Transverse colon (tissue), 4 donors: ENCODE results near the gene RAPGEF3. TPM values are rescaled to one million over a fixed set of nuclear protein-coding genes. Genes with fewer than 3 reads are reported as not detected.

ENCODE experiments used
- DNase-seq: peaks from one replicate; pipeline ENCODE4 v3.0.0-alpha.2; 2019
- H3K27ac ChIP-seq, 4 donors: fragments of 200-600 bp; sonication (generic); 2 replicates each; pipeline ENCODE4 v1.5.1; 2016 to 2018; ENCODE audit warnings: inconsistent platforms in 4 of 4
- H3K27me3 ChIP-seq: fragments of 200-600 bp; sonication (generic); 2 replicates; pipeline ENCODE4 v1.5.1; 2017; ENCODE audit warnings: inconsistent platforms
- H3K36me3 ChIP-seq, 4 donors: fragments of 200-600 bp; sonication (generic); 2 replicates each; pipeline ENCODE4 v1.5.1; 2017 to 2019; ENCODE audit warnings: inconsistent platforms in 4 of 4
- H3K4me1 ChIP-seq, 4 donors: fragments of 200-600 bp; sonication (generic); 2 replicates each; pipeline ENCODE4 v1.5.1; 2017 to 2020; ENCODE audit warnings: inconsistent platforms in 4 of 4
- H3K4me3 ChIP-seq, 4 donors: fragments of 200-600 bp; sonication (generic); 1 replicate in 1 of 4; 2 replicates in 3 of 4; pipeline versions ENCODE4 v1.5.1 to v1.6.1; 2017 to 2019; ENCODE audit warnings: inconsistent platforms in 4 of 4
- H3K9me3 ChIP-seq, 2 donors: fragments of 200-600 bp; sonication (generic); 2 replicates each; pipeline ENCODE4 v1.5.1; 2017 to 2019; ENCODE audit warnings: inconsistent platforms in 2 of 2
- CTCF ChIP-seq, 5 experiments: fragments of 200-600 bp in 3 of 5; fragments of 450-650 bp in 2 of 5; sonication (generic) in 3 of 5; IDR thresholded peaks; 1 replicate in 2 of 5; 2 replicates in 3 of 5; pipeline ENCODE4 v1.5.1; 2016 to 2017; ENCODE audit warnings: antibody characterized with exemption in 5 of 5, inconsistent platforms in 3 of 5, mild to moderate bottlenecking in 2 of 5, moderate library complexity in 1 of 5
- EP300 ChIP-seq: sonication (generic); formaldehyde crosslinking; IDR thresholded peaks from one replicate; pipeline ENCODE4 v1.6.1; 2017; ENCODE audit warnings: antibody characterized with exemption, low read depth
- POLR2A ChIP-seq: fragments of 450-650 bp; IDR thresholded peaks from one replicate; pipeline ENCODE4 v1.6.1; 2016; ENCODE audit warnings: antibody characterized with exemption, mild to moderate bottlenecking, moderate library complexity
- POLR2AphosphoS5 ChIP-seq, 3 donors: sonication (generic); formaldehyde crosslinking; IDR thresholded peaks; one replicate each; pipeline ENCODE4 v1.6.1; 2016; ENCODE audit warnings: antibody characterized with exemption in 3 of 3
- WGBS, 2 donors: methylation state at CpG; one replicate each; pipeline ENCODE4 v1.1.5; 2018; ENCODE audit warnings: low coverage in 1 of 2; 5-methylcytosine and 5-hydroxymethylcytosine counted together
- in situ Hi-C, 4 donors: fragments of 200-750 bp; cut with MboI; loops; one replicate each; pipeline versions ENCODE4 v1.15.0 to v1.15.1; 2017; ENCODE audit warnings: low sequenced_read_pairs in 3 of 4, low pct_ligation_motif_present in 1 of 4, low pct_unique_long_range_greater_than_20kb in 1 of 4
- intact Hi-C: fragments of 100-400 bp; cut with DNase I; formaldehyde crosslinking; loops from one replicate; pipeline ENCODE4 v1.15.1; 2023; ENCODE audit warnings: low total_unique reads
- total RNA-seq, 4 donors: library from RNA; depleted of rRNA; stranded (reverse); fragments of >200 nt; gene quantifications; one replicate each; pipeline ENCODE4 v1.1.0, GENCODE V29; 2016

Gene RAPGEF3
- total RNA-seq, 4 donors from 2014 or later = 8.1 to 51.7 (median 24.6) TPM

- intact Hi-C loops = loop anchor here (5.0 kb wide), 1 partner anchor 63 kb away; no protein-coding TSS in a partner anchor
- H3K4me3 ChIP-seq = no peak overlapping the region
- H3K4me1 ChIP-seq = peaks cover 40 to 60% (median 43%) of the 10 kb centered on the region in 4 donors
- WGBS, 2 donors = 77 to 93% methylated on average over 3 to 10 of the region's 10 CpGs
- in situ Hi-C loops = loop anchor here in 2 of 4 donors (5.0 to 10.0 kb wide), 2 partner anchors 58 to 61 kb away; no protein-coding TSS in a partner anchor
- TF ChIP-seq CTCF (IDR thresholded peaks at IDR 0.05) (no peak), POLR2AphosphoS5 (IDR thresholded peaks at IDR 0.05) (no peak), EP300 (no peak), POLR2A (no peak)
- H3K9me3 ChIP-seq = no peaks in the 10 kb centered on the region
- no peaks in the 10 kb centered on the region for H3K27me3 ChIP-seq
- H3K27ac ChIP-seq = peak overlapping the region in 3 of 4 donors; percentile 23 to 61 (median 55)
- DNase-seq = no peak
- no peaks in the 10 kb centered on the region for H3K36me3 ChIP-seq
Measured at GRCh38 chr12:47775100-47775911, 16.6 kb upstream of the RAPGEF3 start.

- intact Hi-C loops = loop anchor here (5.0 kb wide), 1 partner anchor 62 kb away; no protein-coding TSS in a partner anchor
- Histone ChIP-seq H3K4me3 (no peak overlapping the region), H3K27me3 (no peaks in the 10 kb centered on the region), H3K4me1 (peaks cover 40 to 62% (median 43%) of the 10 kb centered on the region in 4 donors), H3K36me3 (no peaks in the 10 kb centered on the region), H3K27ac (peak overlapping the region in 3 of 4 donors; percentile 12 to 61 (median 23)), H3K9me3 (no peaks in the 10 kb centered on the region)
- TF ChIP-seq POLR2AphosphoS5 (IDR thresholded peaks at IDR 0.05) (no peak), EP300 (no peak), POLR2A (no peak), CTCF (IDR thresholded peaks at IDR 0.05) (no peak)
- 95 to 97% methylated on average over 4 to 7 of the region's 7 CpGs for WGBS, 2 donors
- no peak for DNase-seq
- in situ Hi-C loops = loop anchor here in 2 of 4 donors (5.0 to 10.0 kb wide), 2 partner anchors 57 to 60 kb away; no protein-coding TSS in a partner anchor
Measured at GRCh38 chr12:47774663-47775062, 16.0 kb upstream of the RAPGEF3 start.

GRCh38 chr12:47773858-47774580 is 15.3 kb upstream of the RAPGEF3 start:
- Histone ChIP-seq H3K36me3 (no peaks in the 10 kb centered on the region), H3K4me1 (peaks cover 40 to 61% (median 42%) of the 10 kb centered on the region in 4 donors), H3K27me3 (no peaks in the 10 kb centered on the region), H3K4me3 (peak overlapping the region; percentile 85 to 98 (median 92)), H3K9me3 (no peaks in the 10 kb centered on the region), H3K27ac (peak overlapping the region; percentile 88 to 94 (median 90))
- TF ChIP-seq POLR2A = no peak
- TF ChIP-seq EP300 = no peak
- TF ChIP-seq CTCF (IDR thresholded peaks at IDR 0.05) = no peak
- no peak for TF ChIP-seq POLR2AphosphoS5 (IDR thresholded peaks at IDR 0.05)
- in situ Hi-C loops (loop anchor here in 1 of 4 donors (10.0 kb wide), 1 partner anchor 59 kb away; no protein-coding TSS in a partner anchor), intact Hi-C loops (no loop called here)
- no peak for DNase-seq
- 58 to 85% methylated on average over 4 to 14 of the region's 14 CpGs for WGBS, 2 donors
